Right renal pelvis (tissue), 4 donors: Measurements from ENCODE around the gene COQ3. TPM values are rescaled to one million over a fixed set of nuclear protein-coding genes. Genes with fewer than 3 reads are reported as not detected.

Experiments
- DNase-seq, 4 donors: peaks; one replicate each; pipeline ENCODE4 v3.0.0-alpha.2; 2013; ENCODE audit warnings: low read depth in 4 of 4, low spot score in 3 of 4, missing footprints in 1 of 4
- polyA plus RNA-seq, 4 donors: library from polyadenylated mRNA; unstranded; fragments of 120-200 nt; gene quantifications; one replicate each; pipeline ENCODE4 v1.2.1, GENCODE V29; 2013; ENCODE audit not compliant: insufficient read length in 4 of 4

The COQ3 gene, protein sequence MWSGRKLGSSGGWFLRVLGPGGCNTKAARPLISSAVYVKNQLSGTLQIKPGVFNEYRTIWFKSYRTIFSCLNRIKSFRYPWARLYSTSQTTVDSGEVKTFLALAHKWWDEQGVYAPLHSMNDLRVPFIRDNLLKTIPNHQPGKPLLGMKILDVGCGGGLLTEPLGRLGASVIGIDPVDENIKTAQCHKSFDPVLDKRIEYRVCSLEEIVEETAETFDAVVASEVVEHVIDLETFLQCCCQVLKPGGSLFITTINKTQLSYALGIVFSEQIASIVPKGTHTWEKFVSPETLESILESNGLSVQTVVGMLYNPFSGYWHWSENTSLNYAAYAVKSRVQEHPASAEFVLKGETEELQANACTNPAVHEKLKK
- polyA plus RNA-seq = 10 to 100 TPM; 11.6 to 13.4 (median 12.0) TPM

DNA sequence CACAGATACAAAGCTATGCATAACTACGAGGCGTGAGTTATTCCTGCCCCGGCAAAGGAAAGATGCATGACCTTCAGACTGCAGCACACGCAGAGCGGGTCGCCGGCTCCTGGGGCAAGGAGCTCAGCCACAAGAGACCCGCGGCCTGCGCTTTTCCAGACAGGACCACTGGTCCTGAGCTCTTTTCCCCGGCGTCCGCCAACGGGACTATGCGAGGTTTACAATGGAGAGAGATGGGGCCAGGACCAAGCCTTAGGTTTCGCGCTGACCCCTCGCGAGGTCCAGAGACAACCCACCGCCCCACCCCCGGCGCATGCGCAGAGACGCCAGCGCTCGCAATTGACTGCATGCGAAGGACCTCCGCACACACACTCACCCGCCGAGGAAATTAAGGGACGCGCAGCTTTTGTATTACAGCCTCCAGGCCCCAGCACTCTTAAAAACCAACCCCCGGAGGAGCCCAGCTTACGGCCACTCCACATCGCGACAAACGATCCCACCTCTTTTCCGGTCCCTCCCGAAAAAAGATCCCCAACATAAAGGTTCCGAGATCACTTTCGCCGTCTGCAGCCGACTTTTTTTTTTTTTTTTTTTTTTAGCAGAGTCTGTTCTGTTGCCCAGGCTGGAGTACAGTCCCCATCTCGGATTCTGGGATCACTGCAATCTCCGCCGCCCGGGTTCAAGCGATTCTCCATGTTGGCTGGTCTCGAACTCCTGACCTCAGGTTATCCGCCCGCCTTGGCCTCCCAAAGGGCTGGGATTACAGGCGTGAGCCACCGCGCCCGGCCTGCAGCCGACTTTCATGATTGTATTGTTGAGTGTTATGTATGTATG, at the start of gene COQ3:
COQ3 (minus strand) TSS at position 498 of the 834 bp plus-strand sequence; CDS start at position 482, 16 bp downstream.
- DNase-seq = peak; percentile 67 to 82 (median 72)

DNA sequence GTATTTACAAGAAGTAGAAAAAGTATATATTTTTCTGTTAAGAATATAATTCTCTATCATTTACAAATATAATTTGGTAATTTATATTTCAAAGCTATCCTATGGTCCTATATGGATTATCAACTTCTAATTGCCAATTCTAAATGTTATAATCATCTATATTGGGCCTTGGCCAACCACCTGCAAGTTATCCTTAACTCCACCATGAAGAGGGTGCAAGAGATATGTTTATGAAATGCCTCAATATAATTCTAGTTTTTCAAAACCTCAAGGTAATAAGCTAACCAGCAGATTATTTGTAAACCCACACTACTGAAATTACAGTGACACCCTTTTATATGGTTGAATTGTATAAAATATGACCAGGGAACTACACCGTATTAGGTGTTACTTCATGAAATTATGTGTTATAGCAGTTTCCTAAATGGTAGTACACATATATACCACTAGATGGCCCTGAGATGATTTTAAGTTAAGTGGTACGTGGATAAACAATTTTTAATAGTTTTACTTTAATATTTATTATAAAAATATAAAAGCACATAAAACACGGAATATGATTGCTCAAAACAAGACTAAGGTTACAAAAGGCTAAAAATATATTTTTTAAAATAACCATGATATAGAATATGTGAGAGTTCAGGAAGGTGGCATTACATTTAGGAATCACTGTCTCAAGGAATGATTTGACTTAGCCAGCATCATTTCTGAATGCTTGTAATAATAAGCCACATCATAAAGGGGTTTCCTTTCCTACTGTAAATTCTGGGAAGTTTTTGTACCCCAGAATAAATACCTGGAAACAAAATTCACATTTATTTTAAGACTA, 40.9 kb upstream of the COQ3 start:
- DNase-seq = no peak

DNA sequence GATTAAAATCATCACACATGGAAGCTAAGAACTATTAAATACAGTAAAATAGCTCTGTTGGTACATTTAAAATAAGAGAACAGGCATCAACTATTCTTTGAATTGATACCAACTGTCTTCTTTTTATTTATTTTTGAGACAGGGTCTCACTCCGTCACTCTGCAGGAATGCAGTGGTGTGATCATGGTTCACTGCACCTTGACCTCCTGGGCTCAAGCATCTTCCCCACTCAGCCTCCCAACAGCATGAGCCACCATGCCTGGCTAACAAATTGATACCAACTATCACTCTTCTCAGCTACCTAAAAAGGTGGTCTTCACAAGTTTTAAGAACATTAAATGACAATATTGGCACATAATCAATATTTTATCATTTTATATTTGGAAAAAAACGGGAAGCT, 38.9 kb upstream of the COQ3 start:
- no peak for DNase-seq

DNA sequence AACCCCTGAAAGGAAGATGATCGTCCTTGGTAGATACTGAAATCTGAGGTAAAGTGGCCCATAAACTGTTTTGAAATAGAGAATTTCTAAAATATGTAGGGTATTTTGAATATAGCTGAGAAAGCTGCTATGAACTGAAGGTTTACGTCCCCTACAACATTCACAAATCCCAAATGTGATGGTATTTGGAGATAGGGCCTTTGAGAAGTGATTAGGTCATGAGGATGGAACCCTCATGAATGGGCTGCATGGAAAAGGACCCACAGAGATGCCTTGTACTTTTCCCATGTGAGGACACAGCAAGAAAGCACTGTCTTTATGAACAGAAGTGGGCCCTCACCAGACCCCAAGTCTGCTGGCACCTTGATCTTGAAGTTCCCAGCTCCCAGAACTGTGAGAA, 37.9 kb upstream of the COQ3 start:
- DNase-seq = no peak

DNA sequence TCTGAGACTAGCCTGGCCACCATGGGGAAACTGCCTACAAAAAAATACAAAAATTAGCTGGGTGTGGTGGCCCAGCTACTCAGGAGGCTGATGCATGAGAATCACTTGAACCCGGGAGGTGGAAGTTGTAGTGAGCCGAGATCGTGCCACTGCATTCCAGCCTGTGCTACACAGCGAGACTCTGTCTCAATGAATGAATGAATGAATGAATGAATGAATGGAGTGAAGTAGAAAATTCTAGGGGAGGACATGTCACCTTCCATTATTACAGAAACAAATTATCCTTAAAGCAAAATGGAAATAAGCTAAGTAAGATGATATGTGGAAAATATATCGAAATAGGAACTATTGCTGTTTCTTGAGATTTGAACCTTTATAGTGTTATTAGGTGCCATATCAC, 34.0 kb upstream of the COQ3 start:
- DNase-seq = no peak

DNA sequence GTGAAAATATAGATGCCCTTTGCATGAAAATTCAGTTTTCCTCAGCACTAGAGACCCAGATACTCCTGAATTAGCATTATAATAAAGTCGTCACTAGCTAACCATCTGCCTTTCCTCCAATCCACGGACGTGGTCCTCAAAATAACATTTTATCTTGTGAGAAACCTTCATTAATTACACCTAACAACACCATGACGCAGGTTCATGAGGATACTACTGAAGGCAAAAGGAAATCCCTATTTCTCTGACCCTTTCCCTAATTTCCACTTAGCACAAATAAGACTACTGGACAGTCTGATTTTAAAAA, 32.4 kb upstream of the COQ3 start:
- no peak for DNase-seq

DNA sequence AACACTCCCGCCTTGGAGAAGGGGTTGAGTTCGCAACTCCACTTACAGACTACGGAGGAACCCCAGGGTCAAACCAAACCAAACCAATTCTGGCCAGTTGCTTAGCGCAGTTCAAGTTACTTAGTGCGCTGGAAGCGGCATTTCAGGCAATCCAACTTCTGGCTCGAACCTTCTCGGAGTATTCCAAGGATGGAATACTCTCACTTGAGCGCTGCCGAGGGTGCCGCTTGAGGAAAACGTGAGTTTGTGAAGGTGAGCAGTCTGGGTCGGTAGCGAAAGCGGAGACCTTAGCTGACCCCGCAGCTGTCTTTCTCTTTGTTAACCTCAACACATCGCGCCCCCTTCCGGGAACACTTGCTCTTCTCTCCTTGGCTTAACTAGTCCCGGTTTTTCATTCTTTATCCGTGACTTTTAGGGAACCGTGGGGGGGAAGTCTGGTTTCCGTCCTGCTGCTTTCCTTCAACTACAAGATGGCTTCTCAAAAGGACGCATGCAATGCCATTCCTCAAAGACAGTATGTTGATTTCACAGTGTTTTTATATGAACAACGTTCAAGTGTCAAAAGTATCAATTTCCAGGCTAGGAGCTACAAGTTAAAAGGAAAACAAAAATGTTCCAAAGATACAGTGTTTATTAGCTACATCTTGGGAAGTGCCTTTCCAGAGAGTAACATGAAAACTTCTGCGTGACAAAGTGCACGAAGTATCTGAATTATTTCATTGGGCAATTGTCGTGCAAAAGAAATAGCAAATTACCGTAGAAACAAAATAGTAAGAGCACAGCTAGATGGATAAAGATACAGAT, 31.9 kb upstream of the COQ3 start:
- peak; percentile 80 to 88 (median 84) for DNase-seq

DNA sequence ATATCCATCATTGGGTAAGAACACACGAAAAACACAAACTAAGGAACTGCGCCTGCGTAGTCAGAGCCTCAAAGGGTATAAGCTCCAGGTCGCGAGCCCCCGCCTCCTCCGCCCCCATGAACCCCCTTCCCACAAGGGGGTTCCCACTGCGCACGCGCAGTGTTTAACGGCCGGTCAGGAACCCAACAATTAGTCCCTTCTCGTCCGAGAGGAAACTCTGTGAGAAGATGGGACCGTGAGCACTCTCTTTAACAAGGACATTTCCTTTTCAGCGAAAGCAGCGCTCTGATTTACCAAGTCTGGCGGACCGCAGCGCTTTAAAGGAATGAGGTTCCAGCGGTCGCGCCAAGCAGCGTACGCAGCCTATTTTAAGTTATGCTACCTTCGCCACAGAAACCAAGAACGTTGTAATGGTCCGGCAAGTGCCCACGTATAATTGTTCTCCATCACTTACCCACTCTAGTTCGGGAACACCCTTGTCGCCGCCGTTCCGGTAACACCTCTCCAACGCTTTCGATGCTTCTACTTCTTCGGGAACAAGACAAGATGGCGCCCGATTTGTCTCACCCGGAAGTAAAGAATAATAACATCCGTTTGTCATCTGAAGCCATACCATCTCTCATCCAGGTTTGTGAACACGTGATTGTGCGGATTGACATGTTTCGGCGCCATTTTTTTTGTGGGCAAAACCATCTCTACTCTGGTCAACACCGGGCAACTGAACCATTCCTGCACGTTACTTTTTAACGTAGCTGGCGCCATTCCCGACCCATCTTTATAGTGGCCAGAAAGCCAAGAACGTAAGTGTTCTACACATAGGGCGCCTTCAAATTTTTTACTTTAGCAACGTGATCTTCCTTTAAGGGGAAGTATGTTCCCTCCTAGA, 31.0 kb upstream of the COQ3 start, which contains the start of gene PNISR:
PNISR (minus strand) TSS at position 548 of the 886 bp plus-strand sequence. CDS start 10,649 bp downstream, outside the sequence.
- DNase-seq = peak; percentile 94 to 99 (median 96)

DNA sequence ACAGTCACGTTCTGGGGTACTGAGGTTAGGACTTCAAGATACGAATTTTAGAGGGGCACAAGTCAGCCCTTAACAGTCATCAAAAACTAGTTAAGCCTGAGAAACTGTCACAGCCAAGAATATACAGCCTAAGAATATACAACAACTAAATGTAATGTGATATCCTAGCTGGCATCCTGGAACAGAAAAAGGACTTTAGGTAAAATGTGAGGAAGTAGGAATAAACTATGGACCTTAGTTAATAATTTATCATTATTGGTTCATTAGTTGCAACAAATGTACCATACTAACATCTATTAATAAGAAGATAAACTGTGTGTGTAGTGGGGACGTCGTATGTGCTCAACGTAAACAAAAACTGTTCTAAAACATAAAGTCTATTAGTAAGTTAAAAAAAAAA, 30.0 kb upstream of the COQ3 start:
- DNase-seq = no peak

DNA sequence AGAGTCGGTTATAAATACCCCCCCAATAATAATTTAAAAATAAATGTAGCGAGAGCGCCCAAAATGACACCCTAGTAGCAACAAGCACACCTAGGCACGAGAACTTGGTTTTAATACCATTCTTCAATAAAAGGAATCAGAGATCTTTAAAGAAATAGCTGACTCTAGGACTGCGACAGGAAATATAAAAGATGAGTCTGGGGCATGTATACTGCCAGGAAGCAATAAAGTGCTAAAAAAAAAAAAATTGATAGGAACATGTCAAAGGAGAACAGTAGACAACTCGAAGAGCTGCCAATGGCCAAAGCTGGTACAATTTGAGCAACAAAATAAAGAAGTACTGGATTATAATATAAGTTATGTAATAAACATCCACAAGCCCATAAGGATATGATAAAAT, 28.9 kb upstream of the COQ3 start:
- DNase-seq = no peak

DNA sequence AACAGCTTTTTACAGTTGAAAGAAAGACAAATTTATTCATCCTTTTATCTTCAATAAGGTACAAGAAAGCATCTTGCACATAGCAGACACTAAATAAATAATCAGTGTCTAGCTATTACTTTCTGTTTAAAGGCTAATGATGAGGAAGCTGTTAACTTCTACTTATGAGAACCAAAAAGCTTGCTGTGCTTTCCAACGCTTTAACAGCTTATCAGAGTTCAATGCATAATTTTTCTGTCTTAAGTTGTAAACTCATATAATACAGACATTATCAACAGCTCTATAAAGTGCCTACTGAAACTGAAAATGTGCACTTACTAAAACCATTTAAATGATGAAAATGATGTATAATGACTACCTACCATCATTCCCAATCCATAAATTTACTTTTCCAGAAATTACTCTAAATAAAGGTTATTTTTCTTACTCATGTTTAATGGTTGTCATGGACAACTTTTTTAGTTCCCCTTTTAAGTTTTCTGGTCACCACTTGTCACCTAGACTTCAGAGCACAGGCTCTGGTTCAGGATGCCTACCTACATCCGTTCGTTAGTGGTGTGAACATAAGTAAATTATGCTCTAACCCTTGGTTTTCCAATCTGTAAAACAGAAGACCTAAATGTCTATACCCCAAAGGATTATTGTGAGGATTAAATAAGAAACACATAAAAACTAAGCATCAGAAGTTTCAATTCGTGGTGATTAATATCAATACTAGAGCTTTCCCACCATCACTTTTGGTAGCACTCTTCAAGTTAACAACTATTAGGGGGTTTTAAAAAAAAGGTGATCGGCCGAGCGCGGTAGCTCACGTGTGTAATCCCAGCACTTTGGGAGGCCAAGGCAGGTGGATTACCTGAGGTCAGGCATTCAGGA, 23.1 kb upstream of the COQ3 start:
- no peak for DNase-seq

DNA sequence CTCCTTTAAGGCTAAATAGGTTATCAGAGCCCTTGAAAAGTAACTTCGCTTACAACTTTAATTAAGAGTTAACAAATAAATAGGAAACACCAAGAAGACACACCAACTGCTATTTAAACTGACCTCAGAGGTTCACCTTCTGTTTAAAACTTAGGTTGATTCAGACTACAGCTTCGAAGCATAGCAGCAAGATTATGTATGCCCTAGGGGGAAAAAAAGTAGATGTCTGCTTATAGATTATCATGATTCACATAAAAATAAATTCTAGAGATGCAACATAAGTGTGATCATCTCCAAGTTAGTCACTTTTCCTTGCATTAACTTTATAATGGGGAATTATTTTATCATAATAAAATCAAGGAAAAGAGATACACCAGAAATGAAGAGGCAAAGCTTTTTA, 22.2 kb upstream of the COQ3 start:
- DNase-seq = no peak

DNA sequence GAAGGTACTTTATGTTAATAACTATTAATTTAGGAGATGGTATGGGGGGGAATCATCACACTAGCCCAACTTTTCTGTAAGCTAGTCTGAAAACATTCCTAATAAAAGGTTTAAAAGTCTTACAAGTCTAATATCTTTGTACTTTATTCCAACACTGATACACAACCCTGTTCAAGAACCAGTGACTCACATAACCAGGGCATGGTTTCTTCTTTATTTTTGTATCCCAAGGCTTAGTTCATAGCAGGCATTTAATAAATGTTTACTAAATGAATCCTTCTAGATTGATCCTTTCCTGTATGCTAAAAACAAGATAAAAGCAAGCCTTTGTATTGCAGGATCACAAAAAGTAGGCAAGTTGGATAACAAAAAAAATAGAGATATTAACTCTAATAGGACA, 21.5 kb upstream of the COQ3 start:
- no peak for DNase-seq

DNA sequence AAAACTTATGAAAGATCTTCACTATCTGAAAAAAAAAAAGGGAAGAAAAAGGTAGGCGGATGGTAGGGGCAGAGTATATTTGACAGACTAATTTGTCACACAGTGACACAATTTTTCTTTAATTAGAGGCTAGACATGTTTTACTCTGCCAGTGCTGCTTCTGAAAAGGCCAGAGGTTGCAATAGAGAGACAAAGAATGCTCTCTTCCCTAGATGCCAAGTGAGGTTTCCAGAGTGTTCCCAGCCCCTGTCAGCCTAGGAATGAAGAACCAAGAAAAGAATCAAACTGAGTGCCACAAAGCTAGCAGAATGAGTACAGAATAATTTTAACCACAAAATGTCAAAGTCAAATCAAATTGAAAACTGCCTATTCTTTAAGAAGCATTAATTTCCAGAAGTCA, 18.1 kb upstream of the COQ3 start:
- DNase-seq = no peak

DNA sequence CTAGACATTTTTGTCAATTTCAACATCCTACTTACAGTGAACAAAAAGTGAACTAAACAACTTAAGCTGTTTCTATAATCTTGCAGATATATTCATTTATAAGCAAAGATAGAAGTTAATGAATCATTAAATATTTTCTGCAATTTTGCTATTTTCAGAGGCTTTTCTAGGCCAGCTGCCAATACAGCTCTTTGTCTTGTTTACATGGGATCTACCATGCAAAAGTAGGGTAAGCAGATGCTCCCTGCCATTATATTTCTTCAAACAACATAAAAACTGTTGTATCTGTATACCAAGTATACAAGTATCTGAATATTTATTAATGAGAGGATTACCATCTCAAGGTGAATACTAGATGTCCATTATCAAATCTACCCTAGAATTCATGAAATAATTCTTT, 15.7 kb upstream of the COQ3 start:
- DNase-seq = no peak

DNA sequence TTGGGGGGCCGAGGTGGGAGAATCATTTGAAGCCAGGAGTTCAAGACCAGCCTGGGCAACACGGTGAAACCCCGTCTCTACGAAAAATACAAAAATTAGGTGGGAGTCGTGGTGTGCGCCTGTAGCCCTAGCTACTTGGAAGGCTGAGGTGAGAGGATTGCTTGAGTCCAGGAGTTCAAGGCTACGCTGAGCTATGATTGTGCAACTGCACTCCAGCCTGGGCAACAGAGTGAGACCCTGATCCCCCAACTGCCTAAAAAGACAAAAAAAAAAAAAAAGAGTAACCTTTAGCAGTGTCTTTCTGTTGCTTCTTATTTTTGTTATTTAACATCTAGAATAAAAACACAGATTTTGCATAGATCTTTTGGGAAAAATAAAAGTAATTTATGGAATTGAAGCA, 13.1 kb upstream of the COQ3 start:
- no peak for DNase-seq

DNA sequence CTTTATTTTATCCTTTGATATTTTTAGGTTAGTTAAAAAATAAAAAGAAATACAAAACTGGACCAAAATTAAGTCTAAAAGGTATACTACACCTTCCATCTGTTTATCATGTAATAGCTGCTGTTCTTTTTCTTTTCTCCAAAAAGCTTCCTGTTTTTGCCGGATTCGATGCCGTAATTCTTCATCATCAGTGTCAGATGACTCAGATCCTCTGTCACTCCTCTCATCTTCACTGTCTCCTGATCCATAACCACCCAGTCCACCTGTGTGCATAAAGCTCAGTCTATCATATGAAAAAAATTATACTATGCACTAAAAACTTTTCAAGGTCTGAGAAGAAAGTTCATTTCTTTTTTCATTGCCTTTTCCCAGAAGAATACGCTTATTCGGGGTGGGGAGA, 8.5 kb upstream of the COQ3 start:
- no peak for DNase-seq

DNA sequence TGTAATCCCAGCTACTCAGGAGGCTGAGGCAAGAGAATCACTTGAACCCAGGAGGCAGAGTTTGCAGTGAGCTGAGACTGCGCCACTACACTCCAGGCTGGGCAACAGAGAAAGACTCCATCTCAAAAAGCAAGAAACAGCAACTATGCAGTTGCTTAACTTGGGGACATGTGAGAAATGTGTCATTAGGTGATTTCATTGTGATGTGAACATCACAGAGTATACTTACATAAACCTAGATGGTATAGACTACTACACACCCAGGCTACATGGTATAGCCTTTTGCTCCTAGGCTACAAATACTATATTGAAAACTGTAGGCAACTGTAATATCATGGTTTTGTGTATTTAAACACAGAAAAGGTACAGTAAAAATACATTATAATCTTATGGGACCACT, 3.3 kb upstream of the COQ3 start:
- DNase-seq = no peak
